ENCODE measurements around the gene MED13L.

DNA sequence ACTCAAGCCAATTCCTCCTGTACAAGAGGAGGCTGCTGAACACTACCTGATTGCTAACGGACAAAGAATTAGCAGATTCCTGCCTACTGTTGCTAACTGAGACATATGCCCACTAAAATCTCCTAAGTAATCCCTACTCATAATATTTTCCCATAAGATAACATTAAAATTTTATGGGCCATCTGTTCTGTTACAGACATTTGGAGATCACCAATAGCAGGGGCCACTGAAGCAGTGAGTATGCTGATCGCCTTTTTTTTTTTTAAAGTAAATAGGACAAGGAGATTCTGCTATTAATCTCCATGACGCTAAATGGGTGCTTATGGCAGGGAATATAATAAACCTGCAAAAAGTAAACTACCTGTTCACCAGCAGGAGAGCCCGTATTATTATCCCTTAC is 292.9 kb downstream of the MED13L start:
- TF ChIP-seq, protein P1, sequence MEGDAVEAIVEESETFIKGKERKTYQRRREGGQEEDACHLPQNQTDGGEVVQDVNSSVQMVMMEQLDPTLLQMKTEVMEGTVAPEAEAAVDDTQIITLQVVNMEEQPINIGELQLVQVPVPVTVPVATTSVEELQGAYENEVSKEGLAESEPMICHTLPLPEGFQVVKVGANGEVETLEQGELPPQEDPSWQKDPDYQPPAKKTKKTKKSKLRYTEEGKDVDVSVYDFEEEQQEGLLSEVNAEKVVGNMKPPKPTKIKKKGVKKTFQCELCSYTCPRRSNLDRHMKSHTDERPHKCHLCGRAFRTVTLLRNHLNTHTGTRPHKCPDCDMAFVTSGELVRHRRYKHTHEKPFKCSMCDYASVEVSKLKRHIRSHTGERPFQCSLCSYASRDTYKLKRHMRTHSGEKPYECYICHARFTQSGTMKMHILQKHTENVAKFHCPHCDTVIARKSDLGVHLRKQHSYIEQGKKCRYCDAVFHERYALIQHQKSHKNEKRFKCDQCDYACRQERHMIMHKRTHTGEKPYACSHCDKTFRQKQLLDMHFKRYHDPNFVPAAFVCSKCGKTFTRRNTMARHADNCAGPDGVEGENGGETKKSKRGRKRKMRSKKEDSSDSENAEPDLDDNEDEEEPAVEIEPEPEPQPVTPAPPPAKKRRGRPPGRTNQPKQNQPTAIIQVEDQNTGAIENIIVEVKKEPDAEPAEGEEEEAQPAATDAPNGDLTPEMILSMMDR (conservative IDR thresholded peaks at IDR 0.05; ENCODE audit: low read depth, low read length) = no peak
- TF ChIP-seq NFE2L2 (IDR thresholded peaks at IDR 0.05; ENCODE audit: low read depth, low read length) (no peak), POLR2A (IDR thresholded peaks at IDR 0.05; ENCODE audit: low read depth, low read length) (no peak), SMC3 (IDR thresholded peaks at IDR 0.05; ENCODE audit: low read depth, low read length) (no peak), MXI1 (IDR thresholded peaks at IDR 0.05; ENCODE audit: borderline replicate concordance, low read depth, low read length) (no peak), RAD21 (IDR thresholded peaks at IDR 0.05; ENCODE audit: low read length) (no peak), RFX5 (IDR thresholded peaks at IDR 0.05; ENCODE audit: low read depth, low read length) (no peak)
- TF ChIP-seq, protein P2, sequence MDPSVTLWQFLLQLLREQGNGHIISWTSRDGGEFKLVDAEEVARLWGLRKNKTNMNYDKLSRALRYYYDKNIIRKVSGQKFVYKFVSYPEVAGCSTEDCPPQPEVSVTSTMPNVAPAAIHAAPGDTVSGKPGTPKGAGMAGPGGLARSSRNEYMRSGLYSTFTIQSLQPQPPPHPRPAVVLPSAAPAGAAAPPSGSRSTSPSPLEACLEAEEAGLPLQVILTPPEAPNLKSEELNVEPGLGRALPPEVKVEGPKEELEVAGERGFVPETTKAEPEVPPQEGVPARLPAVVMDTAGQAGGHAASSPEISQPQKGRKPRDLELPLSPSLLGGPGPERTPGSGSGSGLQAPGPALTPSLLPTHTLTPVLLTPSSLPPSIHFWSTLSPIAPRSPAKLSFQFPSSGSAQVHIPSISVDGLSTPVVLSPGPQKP (IDR thresholded peaks at IDR 0.05; ENCODE audit: borderline replicate concordance, low read depth, low read length) = no peak
- TF ChIP-seq, protein P3, sequence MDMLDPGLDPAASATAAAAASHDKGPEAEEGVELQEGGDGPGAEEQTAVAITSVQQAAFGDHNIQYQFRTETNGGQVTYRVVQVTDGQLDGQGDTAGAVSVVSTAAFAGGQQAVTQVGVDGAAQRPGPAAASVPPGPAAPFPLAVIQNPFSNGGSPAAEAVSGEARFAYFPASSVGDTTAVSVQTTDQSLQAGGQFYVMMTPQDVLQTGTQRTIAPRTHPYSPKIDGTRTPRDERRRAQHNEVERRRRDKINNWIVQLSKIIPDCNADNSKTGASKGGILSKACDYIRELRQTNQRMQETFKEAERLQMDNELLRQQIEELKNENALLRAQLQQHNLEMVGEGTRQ (IDR thresholded peaks at IDR 0.05; ENCODE audit: low read depth, low read length) = no peak
